ENCODE results near the gene CDK5R2. TPM values are rescaled to one million over a fixed set of nuclear protein-coding genes. Genes with fewer than 3 reads are reported as not detected.

The CDK5R2 gene
- total RNA-seq, 2 donors from 2014 or later = 0.78 TPM; not detected in 1

DNA sequence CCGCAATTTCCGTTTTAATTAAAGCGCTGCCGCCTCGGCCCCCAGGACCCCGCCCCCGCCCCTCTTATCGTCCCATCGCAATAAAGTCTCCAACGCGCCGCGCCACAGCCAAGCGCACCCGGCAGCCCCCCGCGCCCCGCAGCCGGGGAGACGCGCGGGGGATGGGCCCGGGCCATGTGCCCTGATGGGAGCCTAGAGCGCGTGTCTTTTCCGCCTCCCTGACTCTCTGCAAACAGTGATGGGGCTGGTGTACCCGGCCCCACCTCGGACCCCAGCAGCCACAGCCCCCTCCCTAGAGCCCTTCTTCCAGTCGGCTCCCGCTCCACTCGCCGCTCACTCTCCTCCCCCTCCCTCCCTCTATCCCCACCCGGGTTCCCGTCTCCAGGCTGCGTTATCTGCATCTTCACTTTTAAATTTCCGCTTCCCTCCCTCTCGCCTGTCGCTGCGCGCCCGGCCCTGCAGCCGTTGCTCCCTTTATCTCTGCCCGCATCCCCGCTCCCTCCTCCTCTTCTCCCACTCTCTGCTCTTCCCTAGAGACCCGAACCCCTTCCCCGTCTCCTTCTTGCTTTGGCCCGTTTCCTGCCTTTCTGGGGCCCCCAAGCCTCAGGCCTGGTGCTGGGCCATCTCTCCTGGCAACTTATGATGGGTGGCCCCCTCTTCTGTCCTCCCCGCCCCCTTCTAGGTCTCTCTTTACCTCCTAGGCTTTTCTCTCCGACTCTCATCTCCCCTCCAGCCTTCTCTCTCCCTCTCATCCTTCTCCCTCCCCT, 26.0 kb downstream of the CDK5R2 start:
- no peak overlapping the region for H3K4me3 ChIP-seq
- no peak overlapping the region for H3K27ac ChIP-seq
- WGBS, 2 donors = 6 to 20% methylated on average over 32 to 46 of the region's 49 CpGs
- TF ChIP-seq, protein P1, sequence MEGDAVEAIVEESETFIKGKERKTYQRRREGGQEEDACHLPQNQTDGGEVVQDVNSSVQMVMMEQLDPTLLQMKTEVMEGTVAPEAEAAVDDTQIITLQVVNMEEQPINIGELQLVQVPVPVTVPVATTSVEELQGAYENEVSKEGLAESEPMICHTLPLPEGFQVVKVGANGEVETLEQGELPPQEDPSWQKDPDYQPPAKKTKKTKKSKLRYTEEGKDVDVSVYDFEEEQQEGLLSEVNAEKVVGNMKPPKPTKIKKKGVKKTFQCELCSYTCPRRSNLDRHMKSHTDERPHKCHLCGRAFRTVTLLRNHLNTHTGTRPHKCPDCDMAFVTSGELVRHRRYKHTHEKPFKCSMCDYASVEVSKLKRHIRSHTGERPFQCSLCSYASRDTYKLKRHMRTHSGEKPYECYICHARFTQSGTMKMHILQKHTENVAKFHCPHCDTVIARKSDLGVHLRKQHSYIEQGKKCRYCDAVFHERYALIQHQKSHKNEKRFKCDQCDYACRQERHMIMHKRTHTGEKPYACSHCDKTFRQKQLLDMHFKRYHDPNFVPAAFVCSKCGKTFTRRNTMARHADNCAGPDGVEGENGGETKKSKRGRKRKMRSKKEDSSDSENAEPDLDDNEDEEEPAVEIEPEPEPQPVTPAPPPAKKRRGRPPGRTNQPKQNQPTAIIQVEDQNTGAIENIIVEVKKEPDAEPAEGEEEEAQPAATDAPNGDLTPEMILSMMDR (IDR thresholded peaks at IDR 0.05) = no peak
- TF ChIP-seq POLR2A (IDR thresholded peaks at IDR 0.05) = no peak
- intact Hi-C loops (cut with DNase I) = no loop called here
- ATAC-seq (no peak), DNase-seq (no peak)
- H3K9me3 ChIP-seq = no peaks in the 10 kb centered on the region
- peaks cover 38% of the 10 kb centered on the region for H3K4me1 ChIP-seq
- no peaks in the 10 kb centered on the region for H3K36me3 ChIP-seq (replicated peaks in 1 of 2; ENCODE audit: insufficient read depth in 1 of 2, low read depth in 2 of 2)
- H3K27me3 ChIP-seq = peaks cover 0 to 72% of the 10 kb centered on the region in 2 donors

DNA sequence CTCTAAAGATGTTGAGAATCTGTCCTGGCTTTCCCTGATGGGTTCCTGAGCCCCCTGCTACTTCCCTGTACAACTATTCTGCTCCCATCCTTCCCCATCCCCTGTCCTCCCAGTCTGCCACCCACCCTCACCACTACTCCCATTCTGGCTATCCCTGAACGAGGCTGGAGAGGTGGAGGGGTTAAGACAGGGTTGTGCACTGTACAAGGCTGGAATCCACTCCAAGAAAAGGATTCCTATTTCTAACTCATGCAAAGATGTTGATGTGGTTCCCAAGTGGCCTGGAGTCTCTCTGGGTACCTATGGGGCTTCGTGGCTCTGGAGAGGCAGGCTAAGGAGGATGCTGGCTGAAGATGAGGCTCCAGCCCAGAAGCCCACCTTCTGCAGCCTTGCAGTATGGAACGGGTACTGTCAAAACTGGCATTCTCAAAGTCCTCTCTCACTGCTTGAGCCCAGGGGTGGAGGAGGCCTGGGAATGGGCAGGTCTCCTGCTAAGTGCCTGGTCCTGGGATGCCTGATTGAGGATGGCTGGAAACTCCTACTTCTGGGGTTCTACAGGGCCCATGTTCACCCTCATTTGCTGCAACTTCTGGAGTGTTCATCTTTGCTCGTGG, 26.8 kb downstream of the CDK5R2 start:
- Histone ChIP-seq H3K9me3 (no peaks in the 10 kb centered on the region), H3K27me3 (peaks cover 0 to 69% of the 10 kb centered on the region in 2 donors), H3K4me3 (no peak overlapping the region), H3K36me3 (replicated peaks in 1 of 2; ENCODE audit: insufficient read depth in 1 of 2, low read depth in 2 of 2) (no peaks in the 10 kb centered on the region), H3K4me1 (peaks cover 33% of the 10 kb centered on the region), H3K27ac (no peak overlapping the region)
- TF ChIP-seq POLR2A (IDR thresholded peaks at IDR 0.05) = no peak
- TF ChIP-seq, protein P1 (IDR thresholded peaks at IDR 0.05) = no peak
- intact Hi-C loops (cut with DNase I) = no loop called here
- DNase-seq = no peak
- ATAC-seq = no peak
- 56 to 69% methylated on average over 3 to 4 of the region's 4 CpGs for WGBS, 2 donors

DNA sequence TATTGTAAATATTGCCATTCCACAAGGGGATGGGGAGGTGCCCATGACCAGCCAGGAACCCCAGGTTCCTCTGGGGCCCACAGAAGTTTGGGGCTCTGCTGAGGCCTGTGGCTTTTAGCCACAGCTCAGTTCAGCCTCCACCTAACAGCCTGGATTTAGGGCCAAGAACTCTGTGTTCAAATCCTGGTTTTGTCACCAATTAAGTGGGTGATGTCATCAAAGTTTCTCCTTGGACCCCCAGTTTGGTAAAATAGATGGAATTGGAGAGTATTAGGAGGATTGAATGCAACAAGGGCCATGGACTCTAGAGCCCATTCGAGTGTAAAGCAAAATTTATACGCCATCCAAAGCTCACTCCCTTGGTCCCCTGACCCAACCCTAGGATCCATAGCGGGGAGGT, 28.7 kb downstream of the CDK5R2 start:
- Histone ChIP-seq H3K27me3 (peaks cover 0 to 61% of the 10 kb centered on the region in 2 donors), H3K27ac (no peak overlapping the region), H3K4me3 (no peak overlapping the region), H3K4me1 (peaks cover 25% of the 10 kb centered on the region), H3K36me3 (replicated peaks in 1 of 2; ENCODE audit: insufficient read depth in 1 of 2, low read depth in 2 of 2) (no peaks in the 10 kb centered on the region), H3K9me3 (no peaks in the 10 kb centered on the region)
- DNase-seq = no peak
- ATAC-seq = no peak
- 50 to 59% methylated on average over 3 of the region's 3 CpGs for WGBS, 2 donors
- TF ChIP-seq, protein P1 (IDR thresholded peaks at IDR 0.05) = no peak
- no peak for TF ChIP-seq POLR2A (IDR thresholded peaks at IDR 0.05)
- intact Hi-C loops (cut with DNase I) = no loop called here

DNA sequence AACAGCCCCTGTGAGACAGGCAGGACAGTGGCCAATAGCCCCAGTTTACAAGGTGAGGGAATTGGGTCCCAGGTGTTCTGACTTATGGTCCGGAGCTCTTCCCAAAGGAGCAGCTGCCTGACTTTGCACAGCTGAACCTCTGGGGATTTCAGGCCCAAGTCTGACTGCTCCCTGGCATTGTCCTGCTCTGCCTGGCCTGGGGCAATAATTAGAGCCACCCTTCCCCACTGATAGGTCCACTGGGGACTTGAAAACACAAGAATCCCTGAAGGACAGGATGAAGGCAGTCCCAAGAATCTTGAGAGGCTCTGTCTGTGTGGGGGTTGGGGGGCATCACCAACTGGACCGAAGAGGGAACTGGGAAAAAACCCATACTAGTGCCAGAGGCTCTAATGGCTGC, 29.2 kb downstream of the CDK5R2 start:
- WGBS, 2 donors = 37 to 53% methylated on average over 2 of the region's 2 CpGs
- ATAC-seq (no peak), DNase-seq (no peak)
- Histone ChIP-seq H3K4me3 (no peak overlapping the region), H3K27ac (no peak overlapping the region), H3K9me3 (no peaks in the 10 kb centered on the region), H3K4me1 (peaks cover 29% of the 10 kb centered on the region), H3K36me3 (replicated peaks in 1 of 2; ENCODE audit: insufficient read depth in 1 of 2, low read depth in 2 of 2) (no peaks in the 10 kb centered on the region), H3K27me3 (peaks cover 0 to 61% of the 10 kb centered on the region in 2 donors)
- intact Hi-C loops (cut with DNase I) = no loop called here
- TF ChIP-seq, protein P1 (IDR thresholded peaks at IDR 0.05) = no peak
